Peyer's patch (tissue), 4 donors: ENCODE data around the gene RAP1B. TPM values are rescaled to one million over a fixed set of nuclear protein-coding genes. Genes with fewer than 3 reads are reported as not detected.
A peak's percentile ranks its signal among the peaks of the same experiment; 100 is the strongest.

Source experiments
- DNase-seq, 3 donors: peaks; one replicate each; pipeline ENCODE4 v3.0.0-alpha.2; 2017 to 2019
- H3K27ac ChIP-seq, 4 donors: fragments of 200-600 bp; sonication (generic); one replicate each; pipeline ENCODE4 v1.5.1; 2016 to 2019
- H3K27me3 ChIP-seq, 2 donors: fragments of 200-600 bp; sonication (generic); one replicate each; pipeline ENCODE4 v1.5.1; 2019
- H3K36me3 ChIP-seq, 3 donors: fragments of 200-600 bp; sonication (generic); one replicate each; pipeline ENCODE4 v1.5.1; 2016 to 2019
- H3K4me1 ChIP-seq, 4 donors: fragments of 200-600 bp; sonication (generic); one replicate each; pipeline ENCODE4 v1.5.1; 2016 to 2019
- H3K4me3 ChIP-seq, 4 donors: fragments of 200-600 bp; sonication (generic); 1 replicate in 3 of 4; 2 replicates in 1 of 4; pipeline ENCODE4 v1.5.1; 2016 to 2019; ENCODE audit warnings: mild to moderate bottlenecking in 1 of 4
- H3K9me3 ChIP-seq, 4 donors: fragments of 200-600 bp; sonication (generic); one replicate each; pipeline ENCODE4 v1.5.1; 2016 to 2019; ENCODE audit warnings: mild to moderate bottlenecking in 1 of 4
- CTCF ChIP-seq, 6 experiments: fragments of 450-650 bp in 4 of 6; fragments of 200-600 bp in 2 of 6; sonication (generic) in 1 of 6; IDR thresholded peaks; one replicate each; pipeline ENCODE4 v1.5.1; 2017 to 2019; ENCODE audit warnings: antibody characterized with exemption in 6 of 6, mild to moderate bottlenecking in 3 of 6, moderate library complexity in 1 of 6
- POLR2A ChIP-seq, 2 donors: fragments of 450-650 bp; IDR thresholded peaks; one replicate each; pipeline ENCODE4 v1.5.1; 2017; ENCODE audit warnings: antibody characterized with exemption in 2 of 2, mild to moderate bottlenecking in 2 of 2, moderate library complexity in 2 of 2
- total RNA-seq, 4 donors: library from RNA; depleted of rRNA; stranded (reverse); fragments of >200 nt; gene quantifications; one replicate each; pipeline ENCODE4 v1.1.0, GENCODE V29; 2016

RAP1B gene
- 100 to 1,000 TPM; 123 to 210 (median 140) TPM for total RNA-seq

GRCh38 chr12:68610370-68611093, at the start of gene RAP1B:
Gene RAP1B, plus strand, starts transcription at chr12:68610899. Its CDS starts 37,826 bp downstream, at chr12:68648725.
- Histone ChIP-seq H3K27ac (peak within 1 kb of the TSS; percentile 96 to 100 (median 97)), H3K9me3 (no peaks in the 10 kb centered on the region), H3K4me3 (peak within 1 kb of the TSS; percentile 60 to 83 (median 78)), H3K27me3 (no peaks in the 10 kb centered on the region), H3K36me3 (no peaks in the 10 kb centered on the region), H3K4me1 (peaks cover 0 to 29% (median 7%) of the 10 kb centered on the region in 4 donors)
- peak; percentile 82 to 95 (median 93) for DNase-seq
- TF ChIP-seq CTCF (IDR thresholded peaks at IDR 0.05) (peak in 1 of 6 experiments; percentile 3), POLR2A (IDR thresholded peaks at IDR 0.05) (peak; percentile 95 to 98)

- DNase-seq: no peak
- Histone ChIP-seq H3K27me3 (no peaks in the 10 kb centered on the region), H3K4me1 (peaks cover 0 to 3% (median 0%) of the 10 kb centered on the region in 4 donors), H3K9me3 (no peaks in the 10 kb centered on the region), H3K27ac (no peak overlapping the region), H3K4me3 (no peak overlapping the region), H3K36me3 (no peaks in the 10 kb centered on the region)
- TF ChIP-seq POLR2A (IDR thresholded peaks at IDR 0.05) (no peak), CTCF (IDR thresholded peaks at IDR 0.05) (no peak)
These were observed 48.9 kb upstream of the RAP1B start for GRCh38 chr12:68561830-68562229.

GRCh38 chr12:68564166-68564565, 46.5 kb upstream of the RAP1B start:
- no peaks in the 10 kb centered on the region for H3K9me3 ChIP-seq
- DNase-seq: no peak

GRCh38 chr12:68565391-68565903, 45.3 kb upstream of the RAP1B start:
- no peak for TF ChIP-seq POLR2A (IDR thresholded peaks at IDR 0.05)
- no peak for TF ChIP-seq CTCF (IDR thresholded peaks at IDR 0.05)
- no peak for DNase-seq
- peaks cover 0 to 3% (median 0%) of the 10 kb centered on the region in 4 donors for H3K4me1 ChIP-seq
- no peak overlapping the region for H3K4me3 ChIP-seq
- H3K27me3 ChIP-seq: no peaks in the 10 kb centered on the region
- no peaks in the 10 kb centered on the region for H3K9me3 ChIP-seq
- H3K27ac ChIP-seq: no peak overlapping the region
- H3K36me3 ChIP-seq: no peaks in the 10 kb centered on the region

More at GRCh38 chr12:68564166-68564565, 46.5 kb upstream of the RAP1B start:
- no peak for TF ChIP-seq POLR2A (IDR thresholded peaks at IDR 0.05)
- no peak for TF ChIP-seq CTCF (IDR thresholded peaks at IDR 0.05)
- Histone ChIP-seq H3K4me1 (peaks cover 0 to 3% (median 0%) of the 10 kb centered on the region in 4 donors), H3K27me3 (no peaks in the 10 kb centered on the region), H3K4me3 (no peak overlapping the region), H3K27ac (no peak overlapping the region), H3K36me3 (no peaks in the 10 kb centered on the region)

- no peaks in the 10 kb centered on the region for H3K36me3 ChIP-seq
- H3K4me1 ChIP-seq: peaks cover 0 to 3% (median 0%) of the 10 kb centered on the region in 4 donors
- TF ChIP-seq POLR2A (IDR thresholded peaks at IDR 0.05) (no peak), CTCF (IDR thresholded peaks at IDR 0.05) (no peak)
- no peak overlapping the region for H3K4me3 ChIP-seq
- H3K9me3 ChIP-seq: no peaks in the 10 kb centered on the region
- H3K27ac ChIP-seq: no peak overlapping the region
- H3K27me3 ChIP-seq: no peaks in the 10 kb centered on the region
- DNase-seq: no peak
These were observed 41.7 kb upstream of the RAP1B start for GRCh38 chr12:68568922-68569569.
